HG03520 (cell line): Measurements from ENCODE around the gene ZAR1L.

Source experiments
- ATAC-seq: cut with Tn5 transposase; IDR thresholded peaks from one replicate; pipeline ENCODE4 v1.9.1; 2021; ENCODE audit warnings: mild to moderate bottlenecking, moderate library complexity; ENCODE audit not compliant: unreplicated experiment

The ZAR1L gene

DNA sequence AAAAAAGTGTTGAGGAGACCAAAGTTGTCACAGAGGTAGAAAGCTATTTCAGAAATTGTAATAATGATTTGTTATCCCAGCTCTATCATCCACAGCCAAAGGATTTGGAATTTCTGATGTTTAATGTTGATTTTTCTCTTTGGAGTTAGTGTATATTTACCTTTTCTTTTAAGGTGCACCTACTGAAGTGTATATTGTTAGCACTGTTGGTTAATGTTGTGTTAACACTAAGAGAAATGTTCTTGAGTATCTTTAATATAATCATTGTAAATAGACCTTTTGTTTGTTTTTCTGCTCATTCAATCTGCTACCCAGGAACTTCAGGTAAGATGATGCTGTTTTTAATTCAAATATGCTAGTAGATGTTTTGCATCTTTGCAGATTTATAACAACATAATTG is 57.5 kb downstream of the ZAR1L start:
- ATAC-seq = no peak

DNA sequence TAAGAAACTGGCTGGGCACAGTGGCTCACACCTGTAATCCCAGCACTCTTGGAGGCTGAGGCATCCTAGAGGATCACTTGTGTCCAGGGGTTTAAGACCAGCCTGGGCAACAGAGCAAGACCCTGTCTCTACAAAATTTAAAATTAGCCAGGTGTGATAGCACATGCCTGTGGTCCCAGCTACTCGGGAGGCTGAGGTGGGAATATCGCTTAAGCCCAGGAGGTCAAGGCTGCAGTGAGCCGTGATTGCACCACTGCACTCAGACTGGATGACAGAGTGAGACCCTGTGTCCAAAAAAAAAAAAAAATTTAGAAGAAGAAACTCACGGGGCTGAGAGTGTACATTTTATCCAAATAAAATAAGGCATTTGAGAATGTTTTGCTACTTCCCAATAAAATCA is 58.9 kb downstream of the ZAR1L start:
- no peak for ATAC-seq

GRCh38 chr13:32255724-32256109 is 59.4 kb downstream of the ZAR1L start:
- ATAC-seq = no peak

DNA sequence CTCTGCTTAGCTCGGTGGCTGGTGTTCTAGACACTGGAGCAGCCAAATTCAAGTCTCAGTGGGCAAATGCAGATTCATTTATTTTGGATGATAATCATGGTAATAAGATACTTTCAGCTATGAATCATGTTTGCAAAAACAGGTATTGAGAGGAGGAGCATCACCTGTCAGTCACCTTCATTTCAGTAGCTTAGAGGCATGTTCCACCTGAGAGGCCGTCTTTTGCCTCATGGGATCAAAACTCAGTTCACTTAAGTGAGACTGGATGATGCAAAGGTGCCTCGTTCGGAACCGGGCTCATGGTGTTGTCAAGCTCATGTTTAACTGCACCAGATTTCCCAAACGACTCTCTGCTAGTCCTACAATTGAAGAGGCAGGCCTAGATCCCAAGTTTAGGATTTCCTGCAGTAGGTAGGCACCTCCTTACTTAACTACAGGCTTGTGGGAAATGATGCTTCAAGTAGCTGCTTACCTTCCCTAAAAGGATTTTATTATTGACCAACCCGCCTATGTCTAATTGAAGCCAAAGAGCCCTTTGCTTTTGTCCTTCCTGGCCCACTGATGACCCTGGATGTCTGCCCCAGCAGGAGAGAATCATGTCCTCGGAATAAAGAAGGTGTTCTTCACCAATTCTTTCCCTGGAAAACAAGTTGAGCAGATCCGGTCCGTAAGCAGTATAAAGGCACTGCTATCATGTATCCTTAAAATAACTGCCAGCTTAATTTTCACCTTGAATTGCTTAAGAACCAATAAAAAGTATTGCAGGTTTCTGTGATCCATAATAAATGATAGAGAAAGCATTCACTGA is 60.0 kb downstream of the ZAR1L start:
- ATAC-seq = no peak

DNA sequence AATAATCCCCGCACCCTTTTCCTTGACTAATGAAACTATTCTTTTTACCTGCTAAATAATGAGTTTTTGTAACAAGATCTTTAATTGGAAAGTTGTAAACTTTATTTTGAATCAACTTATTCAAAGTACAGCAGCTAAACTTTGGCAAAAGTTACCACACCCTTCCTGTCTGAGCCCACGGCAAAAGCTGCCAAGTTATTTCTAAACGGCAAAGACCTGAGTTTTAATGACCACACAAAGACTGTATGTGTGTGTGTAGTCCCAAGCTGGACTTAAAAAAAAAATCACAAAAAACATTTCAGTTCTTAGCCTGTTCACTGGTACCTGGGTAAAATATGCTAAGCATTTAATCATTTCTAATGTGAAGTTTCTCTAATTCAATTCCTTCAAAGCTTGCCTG is 60.7 kb downstream of the ZAR1L start:
- ATAC-seq = no peak

DNA sequence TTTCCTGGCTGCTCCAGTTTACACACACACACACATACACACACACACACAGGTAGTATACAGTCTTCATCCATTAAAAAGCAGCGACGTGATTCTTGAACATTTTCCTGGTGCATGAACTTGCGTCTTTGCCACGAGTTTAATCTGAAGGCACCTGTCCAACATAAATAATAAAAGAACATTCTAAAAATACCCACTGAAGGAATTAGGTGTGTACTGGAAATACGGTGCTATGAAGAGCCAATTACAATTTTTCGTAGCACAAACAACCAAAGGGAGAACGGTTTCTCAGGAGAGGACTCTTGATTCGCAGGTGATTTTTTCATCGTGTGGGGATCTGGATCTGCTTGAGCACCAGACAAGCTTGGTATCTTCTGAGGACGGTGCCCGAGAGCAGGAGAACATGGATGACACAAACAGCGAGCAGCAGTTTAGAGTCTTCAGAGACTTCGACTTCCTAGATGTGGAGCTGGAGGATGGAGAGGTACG is 61.2 kb downstream of the ZAR1L start:
- no peak for ATAC-seq
